ENCODE results near the gene DDX5.

DDX5 gene

GRCh38 chr17:64506201-64506575 lies at the start of gene DDX5:
DDX5 (minus strand) TSS chr17:64506289; CDS start chr17:64506119, 170 bp downstream.
- peaks cover 67% of the 10 kb centered on the region for H3K4me1 Mint-ChIP-seq

GRCh38 chr17:64555281-64555680 lies 49.2 kb upstream of the DDX5 start:
- H3K27me3 Mint-ChIP-seq, result no peaks in the 10 kb centered on the region
- ATAC-seq (replicated peaks; ENCODE audit: extremely low read depth, poor library complexity, severe bottlenecking), result no peak
- no peak for DNase-seq (ENCODE audit: low spot score in 2 of 2)
- peaks cover 43% of the 10 kb centered on the region for H3K36me3 Mint-ChIP-seq (ENCODE audit: insufficient read depth)
- H3K4me1 Mint-ChIP-seq, result peaks cover 5% of the 10 kb centered on the region
- H3K4me3 Mint-ChIP-seq, result no peak overlapping the region
- no peaks in the 10 kb centered on the region for H3K9me3 Mint-ChIP-seq
- H3K27ac Mint-ChIP-seq (ENCODE audit: low read depth), result no peak overlapping the region

More at GRCh38 chr17:64506201-64506575, at the start of gene DDX5:
- no peaks in the 10 kb centered on the region for H3K9me3 Mint-ChIP-seq
- no peaks in the 10 kb centered on the region for H3K27me3 Mint-ChIP-seq
- DNase-seq (ENCODE audit: low spot score in 2 of 2) (peak; percentile 92 to 97), ATAC-seq (replicated peaks; ENCODE audit: extremely low read depth, poor library complexity, severe bottlenecking) (peak; percentile 50)
- peak within 1 kb of the TSS; percentile 100 for H3K27ac Mint-ChIP-seq (ENCODE audit: low read depth)
- peaks cover 82% of the 10 kb centered on the region for H3K36me3 Mint-ChIP-seq (ENCODE audit: insufficient read depth)
- H3K4me3 Mint-ChIP-seq, result peak within 1 kb of the TSS; percentile 100

- peaks cover 5% of the 10 kb centered on the region for H3K4me1 Mint-ChIP-seq
- no peak overlapping the region for H3K4me3 Mint-ChIP-seq
- DNase-seq (ENCODE audit: low spot score in 2 of 2) (no peak), ATAC-seq (replicated peaks; ENCODE audit: extremely low read depth, poor library complexity, severe bottlenecking) (no peak)
- H3K9me3 Mint-ChIP-seq, result no peaks in the 10 kb centered on the region
- peak overlapping the region; percentile 26 for H3K27ac Mint-ChIP-seq (ENCODE audit: low read depth)
- H3K36me3 Mint-ChIP-seq (ENCODE audit: insufficient read depth), result peaks cover 46% of the 10 kb centered on the region
- H3K27me3 Mint-ChIP-seq, result no peaks in the 10 kb centered on the region
These were observed 48.0 kb upstream of the DDX5 start for GRCh38 chr17:64554028-64554637.

GRCh38 chr17:64551461-64551860 lies 45.4 kb upstream of the DDX5 start:
- H3K36me3 Mint-ChIP-seq (ENCODE audit: insufficient read depth), result peaks cover 53% of the 10 kb centered on the region
- H3K27ac Mint-ChIP-seq (ENCODE audit: low read depth), result peak overlapping the region; percentile 57
- H3K4me3 Mint-ChIP-seq, result no peak overlapping the region
- DNase-seq (ENCODE audit: low spot score in 2 of 2), result no peak
- H3K9me3 Mint-ChIP-seq, result no peaks in the 10 kb centered on the region
- peaks cover 5% of the 10 kb centered on the region for H3K4me1 Mint-ChIP-seq
- H3K27me3 Mint-ChIP-seq, result no peaks in the 10 kb centered on the region
- ATAC-seq (replicated peaks; ENCODE audit: extremely low read depth, poor library complexity, severe bottlenecking), result no peak

- no peaks in the 10 kb centered on the region for H3K4me1 Mint-ChIP-seq
- H3K27ac Mint-ChIP-seq (ENCODE audit: low read depth), result no peak overlapping the region
These were observed 41.2 kb upstream of the DDX5 start for GRCh38 chr17:64547319-64547718.

GRCh38 chr17:64546716-64547115 lies 40.6 kb upstream of the DDX5 start:
- Mint-ChIP-seq H3K36me3 (ENCODE audit: insufficient read depth) (peaks cover 56% of the 10 kb centered on the region), H3K4me3 (no peak overlapping the region), H3K9me3 (no peaks in the 10 kb centered on the region), H3K27me3 (no peaks in the 10 kb centered on the region), H3K27ac (ENCODE audit: low read depth) (no peak overlapping the region), H3K4me1 (no peaks in the 10 kb centered on the region)
- ATAC-seq (replicated peaks; ENCODE audit: extremely low read depth, poor library complexity, severe bottlenecking), result no peak
- no peak for DNase-seq (ENCODE audit: low spot score in 2 of 2)

More at GRCh38 chr17:64547319-64547718, 41.2 kb upstream of the DDX5 start:
- no peak overlapping the region for H3K4me3 Mint-ChIP-seq
- H3K9me3 Mint-ChIP-seq, result no peaks in the 10 kb centered on the region
- H3K36me3 Mint-ChIP-seq (ENCODE audit: insufficient read depth), result peaks cover 55% of the 10 kb centered on the region
- ATAC-seq (replicated peaks; ENCODE audit: extremely low read depth, poor library complexity, severe bottlenecking), result no peak
- DNase-seq (ENCODE audit: low spot score in 2 of 2), result no peak
- H3K27me3 Mint-ChIP-seq, result no peaks in the 10 kb centered on the region

- H3K4me3 Mint-ChIP-seq, result no peak overlapping the region
- H3K27ac Mint-ChIP-seq (ENCODE audit: low read depth), result no peak overlapping the region
- H3K36me3 Mint-ChIP-seq (ENCODE audit: insufficient read depth), result peaks cover 41% of the 10 kb centered on the region
- H3K9me3 Mint-ChIP-seq, result no peaks in the 10 kb centered on the region
- no peak for ATAC-seq (replicated peaks; ENCODE audit: extremely low read depth, poor library complexity, severe bottlenecking)
- no peaks in the 10 kb centered on the region for H3K4me1 Mint-ChIP-seq
- no peaks in the 10 kb centered on the region for H3K27me3 Mint-ChIP-seq
- no peak for DNase-seq (ENCODE audit: low spot score in 2 of 2)
These were observed 38.7 kb upstream of the DDX5 start for GRCh38 chr17:64544742-64545141.

- Mint-ChIP-seq H3K4me3 (no peak overlapping the region), H3K9me3 (no peaks in the 10 kb centered on the region), H3K27ac (ENCODE audit: low read depth) (no peak overlapping the region), H3K36me3 (ENCODE audit: insufficient read depth) (peaks cover 45% of the 10 kb centered on the region), H3K27me3 (no peaks in the 10 kb centered on the region), H3K4me1 (peaks cover 8% of the 10 kb centered on the region)
- ATAC-seq (replicated peaks; ENCODE audit: extremely low read depth, poor library complexity, severe bottlenecking) (no peak), DNase-seq (ENCODE audit: low spot score in 2 of 2) (no peak)
These were observed 34.2 kb upstream of the DDX5 start for GRCh38 chr17:64540118-64540776.

GRCh38 chr17:64538508-64539130 lies 32.5 kb upstream of the DDX5 start:
- H3K27me3 Mint-ChIP-seq, result no peaks in the 10 kb centered on the region
- ATAC-seq (replicated peaks; ENCODE audit: extremely low read depth, poor library complexity, severe bottlenecking) (no peak), DNase-seq (ENCODE audit: low spot score in 2 of 2) (no peak)
- H3K4me3 Mint-ChIP-seq, result no peak overlapping the region
- H3K9me3 Mint-ChIP-seq, result no peaks in the 10 kb centered on the region
- peak overlapping the region; percentile 77 for H3K27ac Mint-ChIP-seq (ENCODE audit: low read depth)
- H3K36me3 Mint-ChIP-seq (ENCODE audit: insufficient read depth), result peaks cover 42% of the 10 kb centered on the region
- H3K4me1 Mint-ChIP-seq, result peaks cover 8% of the 10 kb centered on the region

- ATAC-seq (replicated peaks; ENCODE audit: extremely low read depth, poor library complexity, severe bottlenecking), result no peak
- peaks cover 8% of the 10 kb centered on the region for H3K4me1 Mint-ChIP-seq
- H3K4me3 Mint-ChIP-seq, result no peak overlapping the region
- H3K27ac Mint-ChIP-seq (ENCODE audit: low read depth), result no peak overlapping the region
- H3K36me3 Mint-ChIP-seq (ENCODE audit: insufficient read depth), result peaks cover 46% of the 10 kb centered on the region
- DNase-seq (ENCODE audit: low spot score in 2 of 2), result no peak
- no peaks in the 10 kb centered on the region for H3K27me3 Mint-ChIP-seq
- H3K9me3 Mint-ChIP-seq, result no peaks in the 10 kb centered on the region
These were observed 31.4 kb upstream of the DDX5 start for GRCh38 chr17:64537488-64537887.

- Mint-ChIP-seq H3K27ac (ENCODE audit: low read depth) (no peak overlapping the region), H3K4me1 (peaks cover 8% of the 10 kb centered on the region), H3K27me3 (no peaks in the 10 kb centered on the region), H3K36me3 (ENCODE audit: insufficient read depth) (peaks cover 51% of the 10 kb centered on the region), H3K4me3 (no peak overlapping the region), H3K9me3 (no peaks in the 10 kb centered on the region)
- ATAC-seq (replicated peaks; ENCODE audit: extremely low read depth, poor library complexity, severe bottlenecking) (no peak), DNase-seq (ENCODE audit: low spot score in 2 of 2) (no peak)
These were observed 30.8 kb upstream of the DDX5 start for GRCh38 chr17:64536913-64537312.

- H3K27ac Mint-ChIP-seq (ENCODE audit: low read depth), result peak overlapping the region; percentile 71
- H3K4me3 Mint-ChIP-seq, result no peak overlapping the region
- DNase-seq (ENCODE audit: low spot score in 2 of 2), result no peak
- H3K27me3 Mint-ChIP-seq, result no peaks in the 10 kb centered on the region
- H3K9me3 Mint-ChIP-seq, result no peaks in the 10 kb centered on the region
- peaks cover 8% of the 10 kb centered on the region for H3K4me1 Mint-ChIP-seq
- no peak for ATAC-seq (replicated peaks; ENCODE audit: extremely low read depth, poor library complexity, severe bottlenecking)
- H3K36me3 Mint-ChIP-seq (ENCODE audit: insufficient read depth), result peaks cover 63% of the 10 kb centered on the region
These were observed 29.3 kb upstream of the DDX5 start for GRCh38 chr17:64535357-64535756.

- Mint-ChIP-seq H3K36me3 (ENCODE audit: insufficient read depth) (peaks cover 73% of the 10 kb centered on the region), H3K27me3 (no peaks in the 10 kb centered on the region), H3K27ac (ENCODE audit: low read depth) (peak overlapping the region; percentile 2), H3K9me3 (no peaks in the 10 kb centered on the region), H3K4me1 (peaks cover 8% of the 10 kb centered on the region), H3K4me3 (no peak overlapping the region)
- DNase-seq (ENCODE audit: low spot score in 2 of 2) (no peak), ATAC-seq (replicated peaks; ENCODE audit: extremely low read depth, poor library complexity, severe bottlenecking) (no peak)
These were observed 28.1 kb upstream of the DDX5 start for GRCh38 chr17:64534187-64534586.
